GM19025 (cell line): ENCODE data around the gene ARID4B.
"Not testable (repeated sequence)": the region's sequence is repeated elsewhere in the genome, so short reads cannot be mapped to it uniquely, and the experiment has no call there.

ENCODE experiments used
- ATAC-seq: cut with Tn5 transposase; IDR thresholded peaks from one replicate; pipeline ENCODE4 v1.9.1; 2021; ENCODE audit warnings: mild to moderate bottlenecking, low read depth, moderate library complexity; ENCODE audit not compliant: unreplicated experiment

Gene ARID4B

GRCh38 chr1:235275836-235276235 lies 52.1 kb downstream of the ARID4B start:
- no peak for ATAC-seq

GRCh38 chr1:235275223-235275622 lies 52.8 kb downstream of the ARID4B start:
- ATAC-seq: peak; percentile 73

GRCh38 chr1:235272851-235273250 lies 55.1 kb downstream of the ARID4B start:
- ATAC-seq: no peak

DNA sequence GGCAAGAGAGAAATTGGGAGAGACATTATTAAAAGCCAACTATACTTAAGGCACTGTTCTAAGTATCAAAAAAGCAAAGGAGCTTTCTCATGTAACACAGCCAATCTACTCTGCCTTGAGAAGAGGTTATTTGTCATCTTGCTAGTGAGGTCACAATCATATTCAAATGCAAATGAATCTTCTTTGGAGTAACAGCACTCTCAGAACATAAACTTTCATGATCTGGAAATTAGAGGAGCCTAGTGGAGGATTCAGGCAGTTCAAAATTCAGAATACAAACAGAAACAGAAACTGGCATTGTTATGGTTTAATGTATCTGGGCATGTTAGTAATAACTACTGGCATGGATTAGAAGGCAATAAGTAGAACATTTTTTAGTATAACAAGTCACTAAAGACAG lies 57.4 kb downstream of the ARID4B start:
- no peak for ATAC-seq

- ATAC-seq: not testable (repeated sequence)
Observed at GRCh38 chr1:235269990-235270389, 58.0 kb downstream of the ARID4B start.

DNA sequence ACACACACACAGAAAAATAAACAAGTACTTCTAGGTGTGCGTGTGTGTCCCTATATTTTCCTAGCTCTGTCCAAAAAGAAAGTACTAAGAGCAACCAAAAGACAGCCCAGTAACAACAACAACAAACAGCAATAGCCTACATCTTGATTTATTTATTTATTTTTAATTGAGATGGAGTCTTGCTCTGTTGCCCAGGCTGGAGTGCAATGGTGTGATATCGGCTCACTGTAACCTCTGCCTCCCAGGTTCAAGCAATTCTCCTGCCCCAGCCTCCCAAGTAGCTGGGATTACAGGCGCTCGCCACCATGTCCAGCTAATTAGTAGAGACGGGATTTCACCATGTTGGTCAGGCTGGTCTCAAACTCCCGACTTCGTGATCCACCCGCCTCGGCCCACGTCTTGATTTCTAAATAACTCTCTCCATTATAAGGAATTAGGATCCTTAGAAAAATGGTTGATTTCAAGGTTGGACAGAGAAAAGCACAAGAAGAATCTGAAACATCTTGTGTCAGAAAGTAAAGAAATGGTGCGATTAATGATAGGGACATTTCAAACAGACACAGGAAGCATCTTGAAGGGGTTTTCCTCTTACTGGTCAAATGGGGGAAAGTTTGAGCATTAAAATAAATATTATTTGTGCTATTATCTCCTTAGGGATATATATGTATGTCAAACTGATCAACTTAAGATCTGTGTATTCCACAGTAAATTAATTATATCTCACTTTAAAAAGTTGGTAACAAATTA lies 59.4 kb downstream of the ARID4B start:
- ATAC-seq: no peak

- ATAC-seq: no peak
Observed at GRCh38 chr1:235266967-235267366, 61.0 kb downstream of the ARID4B start.

DNA sequence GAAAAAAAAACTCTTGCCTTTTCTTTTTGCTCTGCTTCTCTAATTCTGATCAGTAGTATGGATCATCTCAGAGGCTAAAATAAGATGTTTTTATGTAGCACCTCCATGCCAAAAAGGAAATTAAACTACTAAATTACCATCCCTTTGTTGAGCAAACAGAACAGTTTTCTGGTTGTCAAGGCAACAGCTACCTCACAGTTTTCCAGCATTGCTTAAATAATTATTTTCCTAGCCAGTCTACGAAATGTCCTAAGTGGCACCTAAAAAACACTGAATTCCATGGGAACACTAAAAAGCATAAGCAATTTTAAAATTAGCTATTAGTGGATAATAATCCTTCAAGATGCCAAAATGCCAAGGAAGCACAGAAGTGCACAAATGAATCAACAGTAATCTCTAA lies 61.7 kb downstream of the ARID4B start:
- ATAC-seq: no peak

- no peak for ATAC-seq
Observed at GRCh38 chr1:235265900-235266299, 62.1 kb downstream of the ARID4B start.

GRCh38 chr1:235264327-235264726 lies 63.7 kb downstream of the ARID4B start:
- no peak for ATAC-seq

DNA sequence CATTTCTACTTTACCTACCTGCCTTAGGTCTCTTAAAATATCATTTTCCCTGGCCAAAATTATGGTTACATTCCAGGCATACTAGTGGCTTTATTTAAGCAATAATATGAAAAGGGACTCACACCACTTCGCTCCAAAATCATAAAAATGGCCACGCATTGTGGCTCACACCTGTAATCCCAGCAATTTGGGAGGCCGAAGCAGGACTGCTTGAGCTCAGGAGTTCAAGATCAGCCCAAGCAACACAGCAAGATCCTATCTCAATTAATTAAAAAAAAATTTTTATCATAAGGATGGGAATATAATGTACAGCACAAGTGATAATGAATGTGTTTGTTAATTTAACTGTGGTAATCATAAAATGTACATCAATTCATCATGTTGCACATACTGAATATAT lies 65.4 kb downstream of the ARID4B start:
- ATAC-seq: no peak

- no peak for ATAC-seq
Observed at GRCh38 chr1:235261243-235261642, 66.7 kb downstream of the ARID4B start.

DNA sequence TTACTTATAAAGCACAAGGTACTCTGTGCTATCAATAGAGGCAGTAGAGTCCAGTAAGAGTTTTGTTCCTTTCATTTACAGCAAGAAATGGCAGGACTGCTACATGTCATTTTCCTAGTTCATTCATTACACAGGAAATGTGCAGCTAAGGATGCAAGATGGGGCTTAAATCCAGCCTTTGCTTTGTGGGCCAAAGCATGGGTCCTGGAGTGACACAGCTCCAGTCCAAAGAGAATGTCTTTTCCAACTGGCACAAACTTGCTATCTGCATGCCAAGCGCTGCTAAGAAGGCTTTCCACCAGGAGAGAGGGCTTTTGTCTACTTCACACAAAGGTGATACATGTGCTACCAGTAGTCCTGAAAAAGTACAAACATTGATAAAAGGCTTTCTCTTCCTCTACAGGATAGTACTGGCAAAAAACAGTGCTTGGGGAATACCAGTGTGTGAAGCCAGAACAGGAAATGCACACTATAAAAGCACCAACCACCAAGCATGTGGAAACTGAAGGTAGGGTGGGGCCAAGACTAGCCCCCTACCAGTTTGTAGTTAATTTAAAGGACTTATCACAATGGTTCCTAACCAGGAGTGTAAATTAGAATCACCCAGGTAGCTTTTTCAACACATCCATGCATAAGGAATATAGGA lies 68.7 kb downstream of the ARID4B start:
- peak; percentile 75 for ATAC-seq

GRCh38 chr1:235258068-235258467 lies 69.9 kb downstream of the ARID4B start:
- ATAC-seq: not testable (repeated sequence)

GRCh38 chr1:235254721-235255120 lies 73.3 kb downstream of the ARID4B start:
- ATAC-seq: no peak

- no peak for ATAC-seq
Observed at GRCh38 chr1:235253219-235253962, 74.6 kb downstream of the ARID4B start.

- ATAC-seq: no peak
Observed at GRCh38 chr1:235250430-235250829, 77.5 kb downstream of the ARID4B start.

- no peak for ATAC-seq
Observed at GRCh38 chr1:235246022-235246948, 81.7 kb downstream of the ARID4B start.

GRCh38 chr1:235244974-235245592 lies 82.9 kb downstream of the ARID4B start:
- ATAC-seq: no peak

GRCh38 chr1:235240960-235241359 lies 87.0 kb downstream of the ARID4B start:
- ATAC-seq: no peak
